GM12873 (cell line): Measurements from ENCODE around the gene SMCR8.

ENCODE experiments used
- CTCF ChIP-seq: IDR thresholded peaks from 2 replicates; pipeline ENCODE4 v1.5.1; 2012; ENCODE audit warnings: low read depth, mild to moderate bottlenecking, moderate library complexity, low read length, control low read depth; ENCODE audit not compliant: insufficient read depth; ENCODE audit errors: missing control alignments

The SMCR8 gene

GRCh38 chr17:18314731-18315561, at the start of gene SMCR8, which contains the start of gene TOP3A:
Gene SMCR8, plus strand, starts transcription at chr17:18315293. Its CDS starts 497 bp downstream, at chr17:18315790.
Gene TOP3A, minus strand, starts transcription at chr17:18314994. Its CDS starts 216 bp downstream, at chr17:18314778.
- TF ChIP-seq CTCF = no peak

DNA sequence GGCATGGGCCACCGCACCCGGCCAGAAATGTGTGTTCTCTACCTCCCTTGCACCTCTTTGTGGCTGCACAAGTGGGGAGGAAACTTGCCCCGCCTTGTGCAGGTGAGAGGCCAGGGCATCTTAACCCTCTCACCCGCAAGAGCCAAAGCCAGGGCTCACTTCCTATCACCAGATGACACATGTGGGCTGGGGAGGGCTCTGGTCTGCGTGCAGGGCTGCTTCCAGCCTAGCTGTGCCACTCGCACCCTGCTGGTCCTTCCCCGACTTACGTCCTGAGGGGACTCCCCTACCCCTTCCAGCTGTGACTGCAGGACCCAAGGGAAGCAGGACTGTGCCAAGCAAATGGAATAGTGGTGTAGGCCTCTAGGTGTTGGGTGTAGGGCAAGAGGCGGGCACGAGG, 47.7 kb upstream of the SMCR8 start:
- no peak for TF ChIP-seq CTCF

DNA sequence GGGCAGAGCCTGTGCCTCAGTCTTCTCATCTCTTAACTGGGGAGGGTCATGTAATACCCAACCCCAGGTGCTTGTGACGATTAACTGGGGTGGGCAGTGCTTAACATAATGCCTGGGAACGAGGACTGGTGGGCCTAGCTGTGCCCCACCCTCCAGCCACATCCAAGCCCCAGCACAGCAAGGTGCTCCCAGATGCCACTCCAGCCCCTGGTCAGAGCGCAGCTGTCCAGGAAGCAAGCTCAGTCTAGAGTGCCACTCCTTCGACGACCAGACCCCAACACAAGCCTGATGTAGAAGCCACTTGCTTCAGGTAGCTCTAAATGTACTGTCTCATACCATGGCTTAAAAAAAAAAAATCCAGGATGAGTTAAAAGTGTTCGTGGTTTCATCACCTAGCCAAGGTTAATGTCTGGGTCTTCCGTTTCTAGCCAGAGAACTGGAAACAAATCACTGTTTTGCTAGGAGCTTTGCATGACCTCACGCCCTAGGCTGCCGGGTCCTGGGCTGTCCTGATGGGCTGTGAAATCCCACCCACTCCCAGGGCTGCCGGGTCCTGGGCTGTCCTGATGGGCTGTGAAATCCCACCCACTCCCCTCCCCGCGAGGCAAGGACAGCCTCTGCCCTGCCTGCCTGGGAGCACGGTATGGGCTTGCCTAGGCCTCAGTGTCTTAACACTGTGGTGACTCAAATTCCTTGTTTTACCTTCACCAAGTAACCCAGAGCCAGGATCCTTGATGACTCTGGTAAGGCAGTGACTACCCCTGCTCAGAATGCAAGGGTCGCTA, 47.0 kb upstream of the SMCR8 start:
- TF ChIP-seq CTCF = no peak

GRCh38 chr17:18270046-18270931, 44.8 kb upstream of the SMCR8 start:
- no peak for TF ChIP-seq CTCF

DNA sequence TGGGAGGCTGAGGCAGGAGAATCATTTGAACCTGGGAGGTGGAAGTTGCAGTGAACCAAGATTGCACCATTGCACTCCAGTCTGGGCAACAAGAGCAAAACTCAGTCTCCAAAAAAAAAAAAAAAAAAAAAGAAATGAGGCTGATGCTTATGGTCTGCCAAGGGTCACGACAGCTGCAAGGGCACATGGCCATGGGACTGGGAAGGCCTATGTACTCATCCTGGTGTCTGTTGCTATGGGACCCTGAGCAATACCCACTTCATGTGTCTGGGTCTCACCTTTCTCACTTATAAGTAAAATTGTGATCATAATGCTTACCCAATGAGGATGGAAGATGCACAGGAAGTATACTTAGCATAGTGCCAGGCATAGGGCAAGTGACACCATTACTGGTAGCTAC, 38.0 kb upstream of the SMCR8 start:
- TF ChIP-seq CTCF = no peak

- TF ChIP-seq CTCF = no peak
Measured at GRCh38 chr17:18278867-18279266, 36.2 kb upstream of the SMCR8 start.

GRCh38 chr17:18280249-18280648, 34.8 kb upstream of the SMCR8 start:
- TF ChIP-seq CTCF = no peak
